SHP77 (cell line): ENCODE data around the gene ZNF35.
"Not testable (repeated sequence)": the region's sequence is repeated elsewhere in the genome, so short reads cannot be mapped to it uniquely, and the experiment has no call there.

Experiments used
- DNase-seq, 2 experiments: peaks; one replicate each; lab custom pipeline; 2025; lab: John Stamatoyannopoulos, UW

ZNF35 gene

DNA sequence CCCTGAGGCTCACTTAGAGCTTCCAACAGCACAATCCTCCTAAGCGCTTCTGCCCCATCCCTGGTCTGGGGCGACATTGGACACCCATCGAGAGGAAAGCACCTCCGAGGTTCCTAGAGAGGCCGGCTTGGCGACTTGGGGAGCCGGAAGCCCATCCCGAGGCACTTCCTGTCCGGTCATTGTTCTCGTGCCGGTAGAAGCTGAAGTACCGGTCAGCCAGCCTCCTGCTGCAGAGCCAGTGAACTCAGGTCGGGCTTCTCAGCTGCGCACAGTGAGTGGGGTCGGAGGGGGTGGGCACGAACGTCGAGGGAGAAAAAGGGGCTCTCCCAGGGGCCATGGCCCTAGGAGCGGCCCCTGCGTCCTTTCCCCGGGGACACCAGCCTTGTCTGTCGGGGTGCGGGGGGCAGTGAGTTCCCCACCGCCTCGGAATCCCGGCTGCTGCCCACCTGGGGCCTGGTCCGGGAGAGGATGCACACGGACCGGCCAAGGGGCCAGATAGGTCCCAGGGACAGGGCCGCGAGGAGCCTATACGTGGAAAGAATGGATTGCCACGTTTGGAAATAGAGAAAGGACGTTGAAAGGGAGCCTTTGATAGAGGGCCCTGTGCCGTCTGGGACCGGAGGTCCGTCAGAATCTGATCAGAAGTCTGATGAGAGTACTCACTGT, at the start of gene ZNF35:
TSS of gene ZNF35 (plus strand) at position 169 of the 666 bp plus-strand sequence. CDS start 2,336 bp downstream, outside the sequence.
- DNase-seq, result peak; percentile 87 to 88

- no peak for DNase-seq
Measured at GRCh38 chr3:44601749-44602148, 46.8 kb upstream of the ZNF35 start.

DNA sequence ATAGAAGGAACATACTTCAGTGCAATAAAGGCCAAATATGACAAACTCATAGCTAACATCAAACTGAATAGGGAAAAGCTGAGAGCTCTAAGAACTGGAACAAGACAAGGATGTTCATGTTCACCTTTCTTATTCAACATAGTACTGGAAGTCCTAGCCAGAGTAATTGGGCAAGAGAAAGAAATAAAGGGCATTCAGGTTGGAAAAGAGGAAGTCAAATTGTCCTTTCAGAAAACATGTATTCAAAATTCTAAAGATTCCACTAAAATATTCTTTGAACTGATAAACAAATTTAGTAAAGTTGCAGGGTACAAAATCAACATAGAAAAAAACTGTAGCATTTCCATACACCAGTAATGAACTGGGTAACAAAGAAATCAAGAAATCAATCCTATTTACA, 35.9 kb upstream of the ZNF35 start:
- no peak for DNase-seq

- peak; percentile 92 to 93 for DNase-seq
Measured at GRCh38 chr3:44624749-44625480, 23.6 kb upstream of the ZNF35 start, which contains the start of gene ZNF197. TSS of gene ZNF197 (plus strand) at chr3:44625036. CDS start at chr3:44629155, 4,119 bp downstream.

GRCh38 chr3:44628716-44629115, 19.8 kb upstream of the ZNF35 start:
- DNase-seq, result no peak

DNA sequence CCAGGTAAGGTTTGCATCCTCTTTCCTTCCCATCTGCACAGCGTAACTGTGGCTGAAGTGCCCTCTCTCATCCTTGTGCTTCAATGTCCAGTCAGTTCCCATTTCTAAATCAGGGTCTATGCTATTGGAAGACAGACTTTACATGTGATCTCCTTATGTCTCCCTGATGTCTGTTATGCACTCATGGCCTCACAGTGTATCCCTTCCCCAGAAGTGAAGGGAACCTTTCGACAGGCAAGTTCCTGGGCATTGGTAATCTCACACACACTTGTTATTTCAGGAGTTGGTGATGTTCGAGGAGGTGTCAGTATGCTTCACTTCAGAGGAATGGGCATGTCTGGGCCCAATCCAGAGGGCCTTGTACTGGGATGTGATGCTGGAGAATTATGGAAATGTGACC, 16.3 kb upstream of the ZNF35 start:
- no peak for DNase-seq

DNA sequence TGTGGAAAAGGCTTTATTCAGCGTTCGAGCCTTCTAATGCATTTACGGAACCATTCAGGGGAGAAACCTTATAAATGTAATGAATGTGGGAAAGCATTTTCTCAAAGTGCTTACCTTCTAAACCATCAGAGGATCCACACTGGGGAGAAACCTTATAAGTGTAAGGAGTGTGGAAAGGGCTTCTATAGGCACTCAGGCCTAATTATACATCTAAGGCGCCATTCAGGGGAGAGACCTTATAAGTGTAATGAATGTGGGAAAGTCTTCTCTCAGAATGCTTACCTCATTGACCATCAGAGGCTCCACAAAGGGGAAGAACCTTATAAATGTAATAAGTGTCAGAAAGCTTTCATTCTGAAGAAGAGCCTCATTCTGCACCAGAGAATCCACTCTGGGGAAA, 6.2 kb upstream of the ZNF35 start:
- no peak for DNase-seq

DNA sequence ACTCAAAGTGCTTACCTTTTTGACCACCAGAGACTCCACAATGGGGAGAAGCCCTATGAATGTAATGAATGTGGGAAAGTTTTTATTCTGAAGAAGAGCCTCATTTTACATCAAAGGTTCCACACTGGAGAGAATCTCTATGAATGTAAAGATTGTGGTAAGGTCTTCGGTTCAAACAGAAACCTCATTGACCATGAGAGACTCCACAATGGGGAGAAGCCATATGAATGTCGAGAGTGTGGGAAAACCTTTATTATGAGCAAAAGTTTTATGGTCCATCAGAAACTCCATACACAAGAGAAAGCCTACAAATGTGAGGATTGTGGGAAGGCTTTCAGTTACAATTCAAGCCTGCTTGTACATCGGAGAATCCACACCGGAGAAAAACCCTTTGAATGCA, 5.5 kb upstream of the ZNF35 start:
- no peak for DNase-seq

GRCh38 chr3:44647771-44648170, 761 bp upstream of the ZNF35 start:
- DNase-seq, result no peak

DNA sequence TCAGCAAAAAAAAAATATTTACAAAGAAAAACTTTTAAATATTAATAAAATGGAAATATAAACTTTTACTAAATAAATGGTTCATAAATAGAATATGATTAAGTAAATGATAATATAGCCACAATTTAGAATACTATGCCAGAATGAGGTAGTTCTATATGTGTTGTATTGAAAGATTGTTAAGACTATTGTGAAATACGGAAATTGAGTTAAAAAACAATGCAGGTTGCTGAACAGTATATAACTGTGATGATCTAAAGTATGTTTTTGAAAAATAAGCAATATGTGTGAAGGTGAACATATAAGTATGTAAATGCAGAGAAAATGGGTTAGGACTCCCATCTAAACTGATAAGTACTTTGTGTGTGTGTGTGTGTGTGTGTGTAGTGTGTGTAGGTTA, 1.2 kb downstream of the ZNF35 start:
- DNase-seq, result no peak

GRCh38 chr3:44654039-44654438, 5.5 kb downstream of the ZNF35 start:
- DNase-seq, result no peak

- DNase-seq, result no peak
Measured at GRCh38 chr3:44659015-44659414, 10.5 kb downstream of the ZNF35 start.

DNA sequence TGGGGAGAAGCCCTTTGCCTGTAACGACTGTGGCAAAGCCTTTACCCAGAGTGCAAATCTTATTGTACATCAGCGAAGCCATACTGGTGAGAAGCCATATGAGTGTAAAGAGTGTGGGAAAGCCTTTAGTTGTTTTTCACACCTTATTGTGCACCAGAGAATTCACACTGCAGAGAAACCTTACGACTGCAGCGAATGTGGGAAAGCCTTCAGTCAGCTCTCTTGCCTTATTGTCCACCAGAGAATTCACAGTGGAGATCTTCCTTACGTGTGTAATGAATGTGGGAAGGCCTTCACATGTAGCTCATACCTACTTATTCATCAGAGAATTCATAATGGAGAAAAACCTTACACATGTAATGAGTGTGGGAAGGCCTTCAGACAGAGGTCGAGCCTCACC, 10.9 kb downstream of the ZNF35 start:
- DNase-seq, result no peak

GRCh38 chr3:44661189-44661588, 12.7 kb downstream of the ZNF35 start:
- no peak for DNase-seq

- DNase-seq, result no peak
Measured at GRCh38 chr3:44665173-44665572, 16.6 kb downstream of the ZNF35 start.

GRCh38 chr3:44666346-44666745, 17.8 kb downstream of the ZNF35 start:
- no peak for DNase-seq

- DNase-seq, result no peak
Measured at GRCh38 chr3:44669760-44670159, 21.2 kb downstream of the ZNF35 start.

DNA sequence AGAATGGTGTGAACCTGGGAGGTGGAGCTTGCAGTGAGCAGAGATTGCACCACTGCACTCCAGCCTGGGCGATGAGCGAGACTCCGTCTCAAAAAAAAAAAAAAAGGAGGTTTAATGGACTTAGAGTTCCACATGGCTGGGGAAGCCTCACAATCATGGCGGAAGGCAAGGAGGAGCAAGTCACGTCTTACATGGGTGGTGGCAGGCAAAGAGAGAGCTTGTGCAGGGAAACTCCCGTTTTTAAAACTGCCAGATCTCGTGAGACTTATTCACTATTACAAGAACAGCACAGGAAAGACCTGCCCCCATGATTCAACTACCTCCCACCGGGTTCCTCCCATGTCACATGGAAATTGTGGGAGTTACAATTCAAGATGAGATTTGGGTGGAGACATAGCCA, 24.9 kb downstream of the ZNF35 start:
- not testable (repeated sequence) for DNase-seq

- no peak for DNase-seq
Measured at GRCh38 chr3:44674211-44674610, 25.7 kb downstream of the ZNF35 start.

GRCh38 chr3:44678480-44679116, 30.1 kb downstream of the ZNF35 start:
- DNase-seq, result no peak

GRCh38 chr3:44680921-44681455, 32.5 kb downstream of the ZNF35 start:
- no peak for DNase-seq

- no peak for DNase-seq
Measured at GRCh38 chr3:44682182-44682896, 33.8 kb downstream of the ZNF35 start.
